Stimulated activated naive CD8-positive, alpha-beta T cell treated with anti-CD3 and anti-CD28 coated beads, Interleukin-15, Interleukin-2, amounts not matched to agents 100 ng/mL and 50 ng/mL, for 24 hours (primary cell): ENCODE measurements around the gene ZNF891.

Experiments used
- H3K27ac Mint-ChIP-seq: one replicate; pipeline ENCODE4 v1.8.0; 2021; ENCODE audit warnings: mild to moderate bottlenecking, mixed read lengths
- H3K27me3 Mint-ChIP-seq: one replicate; pipeline ENCODE4 v1.8.0; 2021; ENCODE audit warnings: mixed read lengths
- H3K36me3 Mint-ChIP-seq: one replicate; pipeline ENCODE4 v1.8.0; 2021; ENCODE audit warnings: low read depth, mixed read lengths
- H3K4me1 Mint-ChIP-seq: one replicate; pipeline ENCODE4 v1.8.0; 2021; ENCODE audit warnings: low read depth, mixed read lengths
- H3K4me3 Mint-ChIP-seq: one replicate; pipeline ENCODE4 v1.8.0; 2021; ENCODE audit warnings: mild to moderate bottlenecking, mixed read lengths
- H3K9me3 Mint-ChIP-seq: one replicate; pipeline ENCODE4 v1.8.0; 2021; ENCODE audit warnings: mixed read lengths

Gene ZNF891

GRCh38 chr12:133083345-133083744 lies 46.7 kb downstream of the ZNF891 start:
- Mint-ChIP-seq H3K4me1 (peaks cover 9% of the 10 kb centered on the region), H3K9me3 (peaks cover 54% of the 10 kb centered on the region), H3K4me3 (no peak overlapping the region), H3K27ac (no peak overlapping the region), H3K27me3 (no peaks in the 10 kb centered on the region), H3K36me3 (peaks cover 67% of the 10 kb centered on the region)

GRCh38 chr12:133081159-133081780 lies 48.8 kb downstream of the ZNF891 start:
- Mint-ChIP-seq H3K4me1 (peaks cover 9% of the 10 kb centered on the region), H3K4me3 (no peak overlapping the region), H3K9me3 (peaks cover 56% of the 10 kb centered on the region), H3K27me3 (no peaks in the 10 kb centered on the region), H3K27ac (no peak overlapping the region), H3K36me3 (peaks cover 65% of the 10 kb centered on the region)

GRCh38 chr12:133080368-133081158 lies 49.5 kb downstream of the ZNF891 start, which contains the start of gene ZNF140:
Gene ZNF140, plus strand, starts transcription at chr12:133080923. Its CDS starts 398 bp downstream, at chr12:133081321.
- Mint-ChIP-seq H3K9me3 (peaks cover 50% of the 10 kb centered on the region), H3K27ac (no peak within 1 kb of the TSS), H3K4me1 (peaks cover 9% of the 10 kb centered on the region), H3K27me3 (no peaks in the 10 kb centered on the region), H3K36me3 (peaks cover 58% of the 10 kb centered on the region), H3K4me3 (no peak within 1 kb of the TSS)

GRCh38 chr12:133080026-133080367 lies 50.1 kb downstream of the ZNF891 start:
- Mint-ChIP-seq H3K36me3 (peaks cover 52% of the 10 kb centered on the region), H3K9me3 (peaks cover 49% of the 10 kb centered on the region), H3K27ac (no peak overlapping the region), H3K27me3 (no peaks in the 10 kb centered on the region), H3K4me3 (no peak overlapping the region), H3K4me1 (peaks cover 9% of the 10 kb centered on the region)

GRCh38 chr12:133073836-133074235 lies 56.2 kb downstream of the ZNF891 start:
- no peaks in the 10 kb centered on the region for H3K4me1 Mint-ChIP-seq
- no peak overlapping the region for H3K27ac Mint-ChIP-seq
- peaks cover 35% of the 10 kb centered on the region for H3K9me3 Mint-ChIP-seq
- no peak overlapping the region for H3K4me3 Mint-ChIP-seq
- peaks cover 27% of the 10 kb centered on the region for H3K36me3 Mint-ChIP-seq
- H3K27me3 Mint-ChIP-seq = no peaks in the 10 kb centered on the region

- Mint-ChIP-seq H3K36me3 (peaks cover 60% of the 10 kb centered on the region), H3K27ac (no peak overlapping the region), H3K4me3 (no peak overlapping the region), H3K27me3 (no peaks in the 10 kb centered on the region), H3K9me3 (peaks cover 58% of the 10 kb centered on the region), H3K4me1 (no peaks in the 10 kb centered on the region)
Measured at GRCh38 chr12:133063556-133063955, 66.5 kb downstream of the ZNF891 start.

GRCh38 chr12:133061954-133062353 lies 68.1 kb downstream of the ZNF891 start:
- Mint-ChIP-seq H3K36me3 (peaks cover 68% of the 10 kb centered on the region), H3K9me3 (peaks cover 64% of the 10 kb centered on the region), H3K27ac (no peak overlapping the region), H3K4me3 (no peak overlapping the region), H3K27me3 (no peaks in the 10 kb centered on the region), H3K4me1 (no peaks in the 10 kb centered on the region)

- no peaks in the 10 kb centered on the region for H3K27me3 Mint-ChIP-seq
- no peak overlapping the region for H3K27ac Mint-ChIP-seq
- no peak overlapping the region for H3K4me3 Mint-ChIP-seq
- H3K36me3 Mint-ChIP-seq = peaks cover 88% of the 10 kb centered on the region
- no peaks in the 10 kb centered on the region for H3K4me1 Mint-ChIP-seq
- H3K9me3 Mint-ChIP-seq = peaks cover 54% of the 10 kb centered on the region
Measured at GRCh38 chr12:133058203-133059113, 71.6 kb downstream of the ZNF891 start.

GRCh38 chr12:133057446-133057845 lies 72.6 kb downstream of the ZNF891 start:
- peaks cover 88% of the 10 kb centered on the region for H3K36me3 Mint-ChIP-seq
- H3K4me3 Mint-ChIP-seq = no peak overlapping the region
- no peaks in the 10 kb centered on the region for H3K4me1 Mint-ChIP-seq
- H3K27ac Mint-ChIP-seq = no peak overlapping the region
- H3K9me3 Mint-ChIP-seq = peaks cover 52% of the 10 kb centered on the region
- no peaks in the 10 kb centered on the region for H3K27me3 Mint-ChIP-seq
